OCI-LY7 (cell line): ENCODE data around the gene VSIG4. TPM values are rescaled to one million over a fixed set of nuclear protein-coding genes. Genes with fewer than 3 reads are reported as not detected.

Experiments
- Bru-seq: library from RNA; stranded (reverse); fragments of 400-500 nt; gene quantifications from one replicate; lab custom pipeline; 2021; lab: Mats Ljungman, UMichigan
- BruChase-seq, 2 experiments: library from RNA; stranded (reverse); fragments of 400-500 nt; gene quantifications; one replicate each; lab custom pipeline; 2021; lab: Mats Ljungman, UMichigan
- BruUV-seq: library from RNA; stranded (reverse); fragments of 400-500 nt; replicated peaks from 2 replicates; lab custom pipeline; 2021; lab: Mats Ljungman, UMichigan
- CTCF ChIA-PET: fragments of 300-600 bp; sonication (Branson Sonifier 250); formaldehyde crosslinking; loops from one replicate; lab custom pipeline; 2022; ENCODE audit warnings: antibody characterized with exemption; ENCODE audit not compliant: unreplicated experiment; lab: Charles Lee
- POLR2A ChIA-PET: fragments of 300-600 bp; sonication (Branson Sonifier 250); formaldehyde crosslinking; loops from one replicate; lab custom pipeline; 2022; ENCODE audit warnings: antibody characterized with exemption; lab: Charles Lee
- DNase-seq: peaks from one replicate; pipeline ENCODE4 v3.0.0-alpha.2; 2015; ENCODE audit warnings: low spot score
- H2AFZ ChIP-seq: fragments of 200-600 bp; sonication (generic), shearing (Covaris generic); 2 replicates; pipeline ENCODE4 v1.6.1; 2014; ENCODE audit warnings: mild to moderate bottlenecking, antibody characterized with exemption, low read length, moderate library complexity
- H3K27ac ChIP-seq: fragments of 200-600 bp; sonication (generic); 2 replicates; pipeline ENCODE4 v1.5.1; 2014; ENCODE audit warnings: mixed run types, low read depth, mild to moderate bottlenecking, moderate library complexity, low read length, inconsistent platforms; ENCODE audit not compliant: poor library complexity, severe bottlenecking
- H3K36me3 ChIP-seq: fragments of 200-600 bp; sonication (generic); 2 replicates; pipeline ENCODE4 v1.6.1; 2014; ENCODE audit warnings: mild to moderate bottlenecking, antibody characterized with exemption, low read length, moderate library complexity, mixed read lengths; ENCODE audit not compliant: insufficient read depth
- H3K4me1 ChIP-seq: fragments of 200-600 bp; sonication (generic); 2 replicates; pipeline ENCODE4 v1.5.1; 2014; ENCODE audit warnings: mild to moderate bottlenecking, low read length; ENCODE audit not compliant: insufficient read depth, poor library complexity, severe bottlenecking
- H3K4me2 ChIP-seq: fragments of 200-600 bp; sonication (generic); 2 replicates; pipeline ENCODE4 v1.6.1; 2014; ENCODE audit warnings: mild to moderate bottlenecking, low read length
- H3K4me3 ChIP-seq: fragments of 200-600 bp; sonication (generic); 2 replicates; pipeline ENCODE4 v1.5.1; 2014; ENCODE audit warnings: mild to moderate bottlenecking, low read depth, low read length; ENCODE audit not compliant: poor library complexity, severe bottlenecking
- H3K79me2 ChIP-seq: fragments of 200-600 bp; sonication (generic); 2 replicates; pipeline ENCODE4 v1.6.1; 2016; ENCODE audit warnings: low read depth, mild to moderate bottlenecking, low read length, moderate library complexity, mixed read lengths; ENCODE audit not compliant: insufficient read depth
- H3K9me2 ChIP-seq: fragments of 200-600 bp; sonication (generic); 2 replicates; pipeline ENCODE4 v1.6.1; 2016; ENCODE audit warnings: mild to moderate bottlenecking, low read length, mixed read lengths; ENCODE audit not compliant: insufficient read depth
- H3K9me3 ChIP-seq: fragments of 200-600 bp; sonication (generic); 2 replicates; pipeline ENCODE4 v1.6.1; 2014; ENCODE audit warnings: mild to moderate bottlenecking, mixed run types, low read length, mixed read lengths
- H4K20me1 ChIP-seq: fragments of 200-600 bp; sonication (generic); 2 replicates; pipeline ENCODE4 v1.6.1; 2014; ENCODE audit warnings: mild to moderate bottlenecking, antibody characterized with exemption, low read length, moderate library complexity, mixed read lengths; ENCODE audit not compliant: insufficient read depth
- EZH2phosphoT487 ChIP-seq: fragments of 200-600 bp; sonication (generic); IDR thresholded peaks from 2 replicates; pipeline ENCODE4 v1.6.1; 2018; ENCODE audit warnings: low read depth, borderline replicate concordance, mild to moderate bottlenecking, mixed run types, antibody characterized with exemption, low read length, moderate library complexity, mixed read lengths
- intact Hi-C: fragments of 100-400 bp; cut with micrococcal nuclease; formaldehyde crosslinking; loops from one replicate; pipeline ENCODE4 v1.10.0; 2022; ENCODE audit not compliant: unreplicated experiment
- long read RNA-seq: library from polyadenylated mRNA; stranded (forward); transcript quantifications from one replicate; pipeline ENCODE4 v2.0.0, GENCODE V29; 2022
- total RNA-seq, 2 experiments: library from RNA; depleted of rRNA in 1 of 2; stranded (reverse); fragments of >200 nt in 1 of 2; shearing (Covaris generic) in 1 of 2; gene quantifications; 2 replicates each; pipeline ENCODE4 v1.2.3, GENCODE V29; 2014 to 2022
- TF ChIP-seq, protein P1 (sequence below): fragments of 200-600 bp; sonication (generic); conservative IDR thresholded peaks from 2 replicates; pipeline ENCODE4 v1.5.1; 2014; ENCODE audit warnings: mild to moderate bottlenecking, antibody characterized with exemption, low read length, moderate library complexity, mixed read lengths

VSIG4 gene, protein sequence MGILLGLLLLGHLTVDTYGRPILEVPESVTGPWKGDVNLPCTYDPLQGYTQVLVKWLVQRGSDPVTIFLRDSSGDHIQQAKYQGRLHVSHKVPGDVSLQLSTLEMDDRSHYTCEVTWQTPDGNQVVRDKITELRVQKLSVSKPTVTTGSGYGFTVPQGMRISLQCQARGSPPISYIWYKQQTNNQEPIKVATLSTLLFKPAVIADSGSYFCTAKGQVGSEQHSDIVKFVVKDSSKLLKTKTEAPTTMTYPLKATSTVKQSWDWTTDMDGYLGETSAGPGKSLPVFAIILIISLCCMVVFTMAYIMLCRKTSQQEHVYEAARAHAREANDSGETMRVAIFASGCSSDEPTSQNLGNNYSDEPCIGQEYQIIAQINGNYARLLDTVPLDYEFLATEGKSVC
- total RNA-seq (2014; rRNA removed; shearing (Covaris generic)) (not detected in 2 replicates), total RNA-seq (2022) (not detected in 2 replicates), Bru-seq, nascent RNA (not detected), BruChase-seq, experiment 1, labeled RNA remaining after a 6-hour chase (not detected), BruChase-seq, experiment 2, labeled RNA remaining after a 2-hour chase (not detected)
- long read RNA-seq = 0 reads

DNA sequence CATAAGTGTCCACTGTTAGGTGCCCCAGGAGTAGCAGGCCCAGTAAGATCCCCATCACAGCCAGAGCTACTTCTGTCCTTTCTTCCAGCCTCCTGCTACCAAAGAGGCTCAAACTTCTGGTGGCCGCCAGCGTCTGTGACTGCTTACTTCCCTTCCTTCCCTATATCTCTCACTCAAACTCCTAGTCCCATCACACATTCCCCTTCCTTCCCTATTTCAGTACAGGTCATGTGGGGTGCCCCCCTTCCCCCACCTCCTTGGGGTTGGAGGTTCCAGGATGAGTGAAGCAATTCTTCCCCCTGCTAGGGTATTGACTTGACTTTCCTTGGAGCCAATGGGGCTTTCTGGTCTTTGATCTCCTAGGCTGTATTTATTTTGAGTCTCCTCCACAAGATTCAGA, at the start of gene VSIG4:
VSIG4 (minus strand) TSS at position 137 of the 400 bp plus-strand sequence; CDS start at position 55, 82 bp downstream.
- Histone ChIP-seq H3K4me2 (no peak within 1 kb of the TSS), H3K36me3 (no peaks in the 10 kb centered on the region), H4K20me1 (no peaks in the 10 kb centered on the region), H3K79me2 (no peaks in the 10 kb centered on the region), H3K9me3 (no peaks in the 10 kb centered on the region), H3K9me2 (no peaks in the 10 kb centered on the region), H2AFZ (no peak within 1 kb of the TSS), H3K4me3 (no peak within 1 kb of the TSS), H3K4me1 (no peaks in the 10 kb centered on the region), H3K27ac (no peak within 1 kb of the TSS)
- intact Hi-C loops = no loop called here
- no TSS peak for BruUV-seq
- no peak for TF ChIP-seq EZH2phosphoT487
- TF ChIP-seq, protein P1, sequence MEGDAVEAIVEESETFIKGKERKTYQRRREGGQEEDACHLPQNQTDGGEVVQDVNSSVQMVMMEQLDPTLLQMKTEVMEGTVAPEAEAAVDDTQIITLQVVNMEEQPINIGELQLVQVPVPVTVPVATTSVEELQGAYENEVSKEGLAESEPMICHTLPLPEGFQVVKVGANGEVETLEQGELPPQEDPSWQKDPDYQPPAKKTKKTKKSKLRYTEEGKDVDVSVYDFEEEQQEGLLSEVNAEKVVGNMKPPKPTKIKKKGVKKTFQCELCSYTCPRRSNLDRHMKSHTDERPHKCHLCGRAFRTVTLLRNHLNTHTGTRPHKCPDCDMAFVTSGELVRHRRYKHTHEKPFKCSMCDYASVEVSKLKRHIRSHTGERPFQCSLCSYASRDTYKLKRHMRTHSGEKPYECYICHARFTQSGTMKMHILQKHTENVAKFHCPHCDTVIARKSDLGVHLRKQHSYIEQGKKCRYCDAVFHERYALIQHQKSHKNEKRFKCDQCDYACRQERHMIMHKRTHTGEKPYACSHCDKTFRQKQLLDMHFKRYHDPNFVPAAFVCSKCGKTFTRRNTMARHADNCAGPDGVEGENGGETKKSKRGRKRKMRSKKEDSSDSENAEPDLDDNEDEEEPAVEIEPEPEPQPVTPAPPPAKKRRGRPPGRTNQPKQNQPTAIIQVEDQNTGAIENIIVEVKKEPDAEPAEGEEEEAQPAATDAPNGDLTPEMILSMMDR = no peak
- ChIA-PET POLR2A (no interaction called here), CTCF (interaction anchor here (1.0 kb wide), 1 partner anchor 22 kb away, joined by 3 read pairs; no protein-coding TSS in a partner anchor)
- DNase-seq = no peak

DNA sequence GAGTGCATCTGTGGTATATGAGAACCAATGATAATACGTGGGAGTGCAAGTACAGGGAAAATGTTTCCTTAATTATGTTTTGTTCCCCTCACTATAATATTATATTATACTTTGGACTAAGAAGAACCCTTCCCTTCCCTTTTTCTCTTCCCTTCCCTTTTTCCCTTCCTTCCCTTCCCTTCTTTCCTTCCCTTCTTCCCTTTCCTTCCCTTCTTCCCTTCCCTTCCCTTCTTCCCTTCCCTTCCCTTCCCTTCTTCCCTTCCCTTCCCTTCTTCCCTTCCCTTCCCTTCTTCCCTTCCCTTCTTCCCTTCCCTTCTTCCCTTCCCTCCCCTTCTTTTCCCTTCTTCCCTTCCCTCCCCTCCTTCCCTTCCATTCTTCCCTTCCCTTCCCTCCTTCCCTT, 36.9 kb upstream of the VSIG4 start:
- no peaks in the 10 kb centered on the region for H3K4me1 ChIP-seq
- H3K4me3 ChIP-seq = no peak overlapping the region
- DNase-seq = no peak
- H3K9me2 ChIP-seq = no peaks in the 10 kb centered on the region
- H3K4me2 ChIP-seq = no peak overlapping the region
- H2AFZ ChIP-seq = no peak overlapping the region
- H3K79me2 ChIP-seq = no peaks in the 10 kb centered on the region
- intact Hi-C loops = no loop called here
- no TSS peak for BruUV-seq
- TF ChIP-seq EZH2phosphoT487 = no peak
- TF ChIP-seq, protein P1 = no peak
- H3K9me3 ChIP-seq = no peaks in the 10 kb centered on the region
- ChIA-PET POLR2A (no interaction called here), CTCF (no interaction called here)
- no peaks in the 10 kb centered on the region for H4K20me1 ChIP-seq
- H3K36me3 ChIP-seq = no peaks in the 10 kb centered on the region
- H3K27ac ChIP-seq = no peak overlapping the region
